Measurements from ENCODE around the gene GIT2. TPM values are rescaled to one million over a fixed set of nuclear protein-coding genes. Genes with fewer than 3 reads are reported as not detected.
A peak's percentile ranks its signal among the peaks of the same experiment; 100 is the strongest.

Gene GIT2
- total and polyA plus RNA-seq, 12 donors: 24.3 to 80.9 (median 56.0) TPM

DNA sequence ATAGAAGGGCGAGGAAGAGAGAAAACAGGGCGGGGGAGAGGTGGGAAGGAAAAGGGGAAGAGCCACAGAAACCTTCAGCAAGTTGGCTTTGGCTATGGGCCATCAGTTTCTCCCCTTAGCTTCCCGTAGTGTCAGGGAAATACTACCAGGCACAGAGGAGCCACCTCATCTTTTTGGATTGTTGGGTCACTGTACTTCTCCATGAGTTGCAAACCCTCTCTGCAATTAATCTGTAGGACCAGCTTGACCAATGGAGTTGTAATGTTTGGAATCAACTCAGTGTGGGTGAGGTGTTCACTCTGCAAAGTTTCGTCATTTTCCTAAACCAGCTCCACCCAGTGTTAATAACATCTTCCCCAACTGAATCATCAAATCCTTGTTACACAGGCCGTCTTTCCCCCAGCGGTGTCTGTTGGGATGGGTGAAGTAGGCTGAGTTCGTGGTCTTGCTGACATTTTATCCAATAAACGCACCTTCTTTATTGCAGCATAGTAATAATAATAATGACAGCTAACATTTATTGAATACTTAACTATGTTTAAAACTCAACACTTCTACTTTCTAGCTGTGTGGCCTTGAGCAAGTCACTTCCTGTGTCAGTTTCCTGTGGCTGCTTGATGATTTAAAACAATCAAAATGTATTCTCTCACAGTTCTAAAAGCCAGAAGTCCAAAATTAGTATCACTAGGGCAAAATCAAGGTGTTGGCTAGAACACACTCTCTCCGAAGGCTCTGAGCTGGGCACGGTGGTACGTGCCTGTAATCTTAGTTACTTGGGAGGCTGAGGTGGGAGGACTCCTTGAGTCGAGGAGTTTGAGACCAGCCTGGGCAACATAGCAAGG is 107.8 kb downstream of the GIT2 start:
- no peaks in the 10 kb centered on the region for H3K27me3 ChIP-seq
- TF ChIP-seq, protein P1, sequence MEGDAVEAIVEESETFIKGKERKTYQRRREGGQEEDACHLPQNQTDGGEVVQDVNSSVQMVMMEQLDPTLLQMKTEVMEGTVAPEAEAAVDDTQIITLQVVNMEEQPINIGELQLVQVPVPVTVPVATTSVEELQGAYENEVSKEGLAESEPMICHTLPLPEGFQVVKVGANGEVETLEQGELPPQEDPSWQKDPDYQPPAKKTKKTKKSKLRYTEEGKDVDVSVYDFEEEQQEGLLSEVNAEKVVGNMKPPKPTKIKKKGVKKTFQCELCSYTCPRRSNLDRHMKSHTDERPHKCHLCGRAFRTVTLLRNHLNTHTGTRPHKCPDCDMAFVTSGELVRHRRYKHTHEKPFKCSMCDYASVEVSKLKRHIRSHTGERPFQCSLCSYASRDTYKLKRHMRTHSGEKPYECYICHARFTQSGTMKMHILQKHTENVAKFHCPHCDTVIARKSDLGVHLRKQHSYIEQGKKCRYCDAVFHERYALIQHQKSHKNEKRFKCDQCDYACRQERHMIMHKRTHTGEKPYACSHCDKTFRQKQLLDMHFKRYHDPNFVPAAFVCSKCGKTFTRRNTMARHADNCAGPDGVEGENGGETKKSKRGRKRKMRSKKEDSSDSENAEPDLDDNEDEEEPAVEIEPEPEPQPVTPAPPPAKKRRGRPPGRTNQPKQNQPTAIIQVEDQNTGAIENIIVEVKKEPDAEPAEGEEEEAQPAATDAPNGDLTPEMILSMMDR (IDR thresholded peaks at IDR 0.05): no peak
- no peak for TF ChIP-seq POLR2A (IDR thresholded peaks at IDR 0.05)
- H3K4me1 ChIP-seq (replicated peaks in 1 of 2): peaks cover 0 to 6% of the 10 kb centered on the region in 2 donors
- no peaks in the 10 kb centered on the region for H3K36me3 ChIP-seq (replicated peaks in 1 of 2)
- DNase-seq: peak in 1 of 7 donors; percentile 14
- 52 to 66% (median 60%) methylated on average over 12 of the region's 12 CpGs for WGBS, 4 donors
- intact Hi-C loops (cut with DNase I): no loop called here
- H3K9me3 ChIP-seq (replicated peaks in 1 of 3): no peaks in the 10 kb centered on the region
- no peak overlapping the region for H3K4me3 ChIP-seq
- peak overlapping the region in 1 of 5 donors; percentile 27 for H3K27ac ChIP-seq

DNA sequence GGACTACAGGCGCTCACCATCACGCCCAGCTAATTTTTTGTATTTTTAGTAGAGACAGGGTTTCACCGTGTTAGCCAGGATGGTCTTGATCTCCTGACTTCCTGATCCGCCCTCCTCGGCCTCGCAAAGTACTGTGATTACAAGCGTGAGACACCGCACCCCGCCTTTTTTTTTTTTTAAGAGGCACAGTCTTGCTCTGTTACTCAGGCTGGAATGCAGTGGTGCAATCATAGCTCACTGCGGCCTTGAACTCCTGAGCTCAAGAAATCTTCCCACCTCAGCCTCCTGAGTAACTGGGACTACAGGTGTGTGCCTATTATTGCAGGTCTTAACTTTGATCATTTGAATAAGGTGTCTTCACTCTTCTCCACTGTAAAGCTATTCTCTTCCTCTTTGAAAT is 110.6 kb downstream of the GIT2 start:
- 64 to 71% (median 68%) methylated on average over 10 of the region's 10 CpGs for WGBS, 4 donors
- Histone ChIP-seq H3K27me3 (no peaks in the 10 kb centered on the region), H3K9me3 (replicated peaks in 1 of 3) (no peaks in the 10 kb centered on the region), H3K36me3 (replicated peaks in 1 of 2) (no peaks in the 10 kb centered on the region), H3K4me3 (no peak overlapping the region), H3K4me1 (replicated peaks in 1 of 2) (peaks cover 4 to 8% of the 10 kb centered on the region in 2 donors), H3K27ac (no peak overlapping the region)
- intact Hi-C loops (cut with DNase I): no loop called here
- DNase-seq: peak in 4 of 7 donors; percentile 37 to 59 (median 45)
- TF ChIP-seq, protein P1 (IDR thresholded peaks at IDR 0.05): no peak
- TF ChIP-seq POLR2A (IDR thresholded peaks at IDR 0.05): no peak

DNA sequence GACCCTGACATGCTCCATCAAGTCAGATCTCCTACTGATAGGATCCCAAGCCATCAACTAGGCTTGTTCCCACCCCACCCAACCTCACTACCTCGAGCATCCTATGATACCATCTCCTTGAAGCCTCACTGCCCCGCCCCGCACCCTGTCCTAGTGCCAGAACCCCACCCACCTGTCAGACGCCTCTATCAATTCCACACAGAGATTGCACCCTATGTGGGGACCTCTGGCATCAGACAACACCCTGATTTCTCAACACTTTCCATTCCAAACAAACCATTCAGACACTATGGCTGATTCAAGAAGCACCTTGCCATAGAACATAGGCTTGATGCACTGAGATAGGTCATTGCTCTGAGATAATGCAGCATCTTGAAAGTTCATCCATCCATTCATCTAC is 112.7 kb downstream of the GIT2 start:
- intact Hi-C loops (cut with DNase I): no loop called here
- Histone ChIP-seq H3K36me3 (replicated peaks in 1 of 2) (no peaks in the 10 kb centered on the region), H3K4me3 (no peak overlapping the region), H3K9me3 (replicated peaks in 1 of 3) (no peaks in the 10 kb centered on the region), H3K27me3 (no peaks in the 10 kb centered on the region), H3K4me1 (replicated peaks in 1 of 2) (peaks cover 11 to 16% of the 10 kb centered on the region in 2 donors), H3K27ac (no peak overlapping the region)
- TF ChIP-seq, protein P1 (IDR thresholded peaks at IDR 0.05): no peak
- TF ChIP-seq POLR2A (IDR thresholded peaks at IDR 0.05): no peak
- 54 to 73% (median 69%) methylated on average over 4 of the region's 4 CpGs for WGBS, 4 donors
- DNase-seq: no peak

DNA sequence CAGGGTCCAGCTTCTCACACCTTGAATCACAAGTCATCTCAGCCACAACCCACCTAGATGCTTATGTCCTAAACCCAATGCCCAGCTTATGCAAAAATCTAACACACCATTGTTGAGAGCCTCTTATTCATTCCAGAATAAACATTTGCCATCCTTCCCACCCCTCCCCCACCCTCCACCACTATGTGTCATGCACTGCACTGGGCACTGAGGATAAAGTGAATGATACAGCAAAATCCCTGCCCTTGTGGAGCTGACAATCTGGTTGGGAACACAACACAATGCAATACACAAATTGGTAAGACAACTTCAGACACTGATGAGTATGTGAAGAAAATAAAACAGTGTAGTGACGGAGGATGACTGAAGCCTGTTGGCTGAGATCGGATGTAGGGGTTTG is 114.4 kb downstream of the GIT2 start:
- H3K4me3 ChIP-seq: no peak overlapping the region
- H3K36me3 ChIP-seq (replicated peaks in 1 of 2): no peaks in the 10 kb centered on the region
- DNase-seq: no peak
- 71 to 90% (median 85%) methylated on average over 2 of the region's 2 CpGs for WGBS, 4 donors
- H3K27me3 ChIP-seq: no peaks in the 10 kb centered on the region
- TF ChIP-seq POLR2A (IDR thresholded peaks at IDR 0.05): no peak
- TF ChIP-seq, protein P1 (IDR thresholded peaks at IDR 0.05): no peak
- no peak overlapping the region for H3K27ac ChIP-seq
- H3K4me1 ChIP-seq (replicated peaks in 1 of 2): peaks cover 11 to 22% of the 10 kb centered on the region in 2 donors
- no peaks in the 10 kb centered on the region for H3K9me3 ChIP-seq (replicated peaks in 1 of 3)
- intact Hi-C loops (cut with DNase I): loop anchor here in 1 of 2 donors (2.0 kb wide), 1 partner anchor 77 kb away; no protein-coding TSS in a partner anchor

Measured in adrenal gland (tissue), 12 donors.